ENCODE results near the gene KCTD12.

The KCTD12 gene

GRCh38 chr13:76865109-76865508 is 21.1 kb downstream of the KCTD12 start:
- Histone ChIP-seq H3K27me3 (ENCODE audit: insufficient read depth, low read length) (no peaks in the 10 kb centered on the region), H3K36me3 (ENCODE audit: insufficient read depth, low read length) (no peaks in the 10 kb centered on the region), H2AFZ (ENCODE audit: low read depth, low read length) (no peak overlapping the region), H3K4me1 (ENCODE audit: insufficient read depth, low read length) (no peaks in the 10 kb centered on the region), H3K4me3 (ENCODE audit: low read length) (no peak overlapping the region), H3K9me3 (ENCODE audit: low read length) (no peaks in the 10 kb centered on the region)

- no peak overlapping the region for H3K4me3 ChIP-seq (ENCODE audit: low read length)
- no peak overlapping the region for H2AFZ ChIP-seq (ENCODE audit: low read depth, low read length)
- no peaks in the 10 kb centered on the region for H3K4me1 ChIP-seq (ENCODE audit: insufficient read depth, low read length)
- H3K27me3 ChIP-seq (ENCODE audit: insufficient read depth, low read length), result no peaks in the 10 kb centered on the region
- no peaks in the 10 kb centered on the region for H3K9me3 ChIP-seq (ENCODE audit: low read length)
- H3K36me3 ChIP-seq (ENCODE audit: insufficient read depth, low read length), result no peaks in the 10 kb centered on the region
These were observed 21.9 kb downstream of the KCTD12 start for GRCh38 chr13:76864259-76864658.

DNA sequence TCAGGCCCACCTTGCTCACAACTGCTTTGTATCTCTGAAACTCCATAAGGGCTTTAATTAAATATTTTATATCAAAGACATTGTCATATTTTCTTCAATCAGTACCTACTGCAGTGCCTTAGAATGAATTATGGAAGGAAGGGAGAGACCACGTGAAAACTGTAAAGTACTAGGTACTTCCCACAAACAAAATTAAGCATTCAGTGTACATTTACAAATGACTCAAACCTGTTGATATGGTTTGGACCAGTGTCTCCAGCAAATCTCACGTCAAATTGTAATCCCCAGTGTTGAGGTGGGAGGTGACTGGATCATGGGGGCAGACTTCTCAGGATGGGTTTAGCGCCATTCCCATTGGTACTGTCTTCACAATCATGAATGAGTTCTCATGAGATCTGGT is 23.2 kb downstream of the KCTD12 start:
- H3K4me1 ChIP-seq (ENCODE audit: insufficient read depth, low read length), result no peaks in the 10 kb centered on the region
- H2AFZ ChIP-seq (ENCODE audit: low read depth, low read length), result no peak overlapping the region
- H3K9me3 ChIP-seq (ENCODE audit: low read length), result no peaks in the 10 kb centered on the region
- H3K36me3 ChIP-seq (ENCODE audit: insufficient read depth, low read length), result no peaks in the 10 kb centered on the region
- no peaks in the 10 kb centered on the region for H3K27me3 ChIP-seq (ENCODE audit: insufficient read depth, low read length)
- H3K4me3 ChIP-seq (ENCODE audit: low read length), result no peak overlapping the region

GRCh38 chr13:76861859-76862258 is 24.3 kb downstream of the KCTD12 start:
- no peaks in the 10 kb centered on the region for H3K9me3 ChIP-seq (ENCODE audit: low read length)
- no peak overlapping the region for H3K4me3 ChIP-seq (ENCODE audit: low read length)
- no peak overlapping the region for H2AFZ ChIP-seq (ENCODE audit: low read depth, low read length)
- no peaks in the 10 kb centered on the region for H3K27me3 ChIP-seq (ENCODE audit: insufficient read depth, low read length)
- H3K4me1 ChIP-seq (ENCODE audit: insufficient read depth, low read length), result no peaks in the 10 kb centered on the region
- no peaks in the 10 kb centered on the region for H3K36me3 ChIP-seq (ENCODE audit: insufficient read depth, low read length)

GRCh38 chr13:76860706-76861105 is 25.5 kb downstream of the KCTD12 start:
- Histone ChIP-seq H3K4me3 (ENCODE audit: low read length) (no peak overlapping the region), H3K27me3 (ENCODE audit: insufficient read depth, low read length) (no peaks in the 10 kb centered on the region), H3K4me1 (ENCODE audit: insufficient read depth, low read length) (no peaks in the 10 kb centered on the region), H3K36me3 (ENCODE audit: insufficient read depth, low read length) (no peaks in the 10 kb centered on the region), H3K9me3 (ENCODE audit: low read length) (no peaks in the 10 kb centered on the region), H2AFZ (ENCODE audit: low read depth, low read length) (no peak overlapping the region)

DNA sequence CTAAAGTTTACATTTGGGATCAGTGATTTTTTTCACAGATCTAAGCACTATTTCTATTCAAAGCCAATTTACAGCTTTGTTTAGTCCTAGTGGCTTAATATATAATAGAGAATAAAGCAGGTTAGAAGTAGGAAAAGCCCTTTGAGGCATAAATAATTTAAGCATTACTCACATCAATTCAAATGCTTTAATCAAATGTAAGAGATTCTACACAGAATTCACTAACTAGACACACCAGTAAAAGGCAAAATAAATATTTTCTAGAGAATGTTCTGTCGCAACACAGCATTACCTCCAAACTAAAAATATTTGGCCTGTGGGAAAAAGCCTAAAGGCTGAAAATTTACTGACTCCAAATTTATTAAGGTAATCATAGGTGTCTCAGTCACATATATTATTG is 31.3 kb downstream of the KCTD12 start:
- Histone ChIP-seq H3K4me3 (ENCODE audit: low read length) (no peak overlapping the region), H3K36me3 (ENCODE audit: insufficient read depth, low read length) (no peaks in the 10 kb centered on the region), H2AFZ (ENCODE audit: low read depth, low read length) (no peak overlapping the region), H3K27me3 (ENCODE audit: insufficient read depth, low read length) (no peaks in the 10 kb centered on the region), H3K9me3 (ENCODE audit: low read length) (no peaks in the 10 kb centered on the region), H3K4me1 (ENCODE audit: insufficient read depth, low read length) (peaks cover 6% of the 10 kb centered on the region)

DNA sequence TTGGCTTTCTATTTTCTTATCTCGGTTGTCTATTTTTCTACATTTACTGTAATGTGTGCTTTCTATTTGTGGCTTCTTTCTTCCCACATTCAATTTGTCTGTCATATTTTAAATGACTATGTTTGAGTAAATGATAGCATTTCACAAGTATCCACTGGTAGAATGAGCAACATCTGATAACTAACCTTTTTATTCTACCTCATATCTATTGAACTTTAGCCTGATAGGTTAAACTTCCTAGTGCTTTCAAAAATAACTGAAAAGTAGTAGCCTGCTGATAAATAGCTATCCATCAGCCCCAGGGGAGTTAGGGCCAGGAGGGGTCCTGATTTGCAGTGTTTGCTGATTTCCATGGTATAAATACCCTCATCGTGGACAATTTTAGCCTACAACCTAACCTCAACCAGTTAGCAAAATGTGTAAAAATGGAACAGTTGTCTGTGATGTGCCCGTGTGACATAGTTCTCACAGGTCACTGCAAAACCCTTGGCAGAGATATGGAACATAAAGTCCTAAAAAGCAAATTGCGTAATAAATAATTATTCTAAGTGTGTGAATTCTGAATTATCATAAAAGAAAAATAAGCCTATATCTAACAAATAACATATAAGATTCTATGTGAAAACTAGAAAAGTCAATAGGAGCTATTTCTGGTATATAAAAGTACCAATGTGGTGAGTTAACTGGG is 32.1 kb downstream of the KCTD12 start:
- H3K9me3 ChIP-seq (ENCODE audit: low read length), result no peaks in the 10 kb centered on the region
- H3K27me3 ChIP-seq (ENCODE audit: insufficient read depth, low read length), result no peaks in the 10 kb centered on the region
- H3K4me3 ChIP-seq (ENCODE audit: low read length), result no peak overlapping the region
- no peaks in the 10 kb centered on the region for H3K36me3 ChIP-seq (ENCODE audit: insufficient read depth, low read length)
- H3K4me1 ChIP-seq (ENCODE audit: insufficient read depth, low read length), result peaks cover 6% of the 10 kb centered on the region
- no peak overlapping the region for H2AFZ ChIP-seq (ENCODE audit: low read depth, low read length)

DNA sequence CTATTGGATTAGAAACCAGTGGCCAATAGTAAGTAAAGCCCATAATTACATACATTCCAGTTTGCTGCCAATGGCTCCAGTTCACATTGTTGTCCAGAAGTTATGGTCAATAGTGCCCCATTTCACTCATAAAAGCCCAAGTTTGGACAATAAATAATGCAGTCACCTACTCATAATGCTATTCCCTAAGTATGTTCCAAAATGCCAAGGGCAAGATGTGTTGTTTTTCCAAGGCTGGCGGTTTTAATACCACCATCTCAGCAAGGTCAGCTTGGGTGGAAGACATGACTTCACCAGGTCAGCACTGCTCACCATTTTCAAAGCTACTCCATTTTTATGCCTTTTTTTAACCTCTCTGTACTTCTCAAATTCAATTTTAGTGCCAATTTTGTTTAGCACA is 32.7 kb downstream of the KCTD12 start:
- Histone ChIP-seq H3K4me3 (ENCODE audit: low read length) (no peak overlapping the region), H2AFZ (ENCODE audit: low read depth, low read length) (no peak overlapping the region), H3K27me3 (ENCODE audit: insufficient read depth, low read length) (no peaks in the 10 kb centered on the region)

DNA sequence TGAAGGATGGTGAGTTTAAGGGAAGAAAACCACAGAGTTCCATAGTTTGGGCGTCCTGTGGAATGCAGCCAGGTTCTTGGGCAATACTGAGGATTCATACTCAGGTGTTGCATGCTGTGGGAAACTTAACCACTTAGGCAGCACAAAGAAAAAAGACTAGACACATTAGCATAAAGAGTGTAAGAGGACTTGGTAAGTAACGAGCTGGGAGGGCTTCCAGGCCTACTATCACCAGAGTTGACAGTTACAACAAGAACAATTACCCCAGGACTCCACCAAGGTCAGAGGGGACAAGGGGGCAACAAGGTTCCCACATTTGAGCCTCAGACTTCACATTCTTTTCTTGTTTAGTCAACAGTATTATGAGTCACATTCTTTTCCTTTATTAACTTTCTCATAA is 33.2 kb downstream of the KCTD12 start:
- peaks cover 6% of the 10 kb centered on the region for H3K4me1 ChIP-seq (ENCODE audit: insufficient read depth, low read length)

More for the DNA sequence above, 32.7 kb downstream of the KCTD12 start:
- H3K4me1 ChIP-seq (ENCODE audit: insufficient read depth, low read length), result peaks cover 6% of the 10 kb centered on the region
- H3K36me3 ChIP-seq (ENCODE audit: insufficient read depth, low read length), result no peaks in the 10 kb centered on the region
- H3K9me3 ChIP-seq (ENCODE audit: low read length), result no peaks in the 10 kb centered on the region

GRCh38 chr13:76851961-76852360 is 34.2 kb downstream of the KCTD12 start:
- H3K36me3 ChIP-seq (ENCODE audit: insufficient read depth, low read length), result no peaks in the 10 kb centered on the region
- H3K4me1 ChIP-seq (ENCODE audit: insufficient read depth, low read length), result peaks cover 6% of the 10 kb centered on the region
- no peaks in the 10 kb centered on the region for H3K9me3 ChIP-seq (ENCODE audit: low read length)
- no peaks in the 10 kb centered on the region for H3K27me3 ChIP-seq (ENCODE audit: insufficient read depth, low read length)
- no peak overlapping the region for H3K4me3 ChIP-seq (ENCODE audit: low read length)
- H2AFZ ChIP-seq (ENCODE audit: low read depth, low read length), result no peak overlapping the region

More for the DNA sequence above, 33.2 kb downstream of the KCTD12 start:
- no peaks in the 10 kb centered on the region for H3K36me3 ChIP-seq (ENCODE audit: insufficient read depth, low read length)
- H2AFZ ChIP-seq (ENCODE audit: low read depth, low read length), result no peak overlapping the region
- no peaks in the 10 kb centered on the region for H3K9me3 ChIP-seq (ENCODE audit: low read length)
- no peak overlapping the region for H3K4me3 ChIP-seq (ENCODE audit: low read length)
- no peaks in the 10 kb centered on the region for H3K27me3 ChIP-seq (ENCODE audit: insufficient read depth, low read length)

GRCh38 chr13:76849493-76849892 is 36.7 kb downstream of the KCTD12 start:
- H3K4me3 ChIP-seq (ENCODE audit: low read length), result no peak overlapping the region
- no peak overlapping the region for H2AFZ ChIP-seq (ENCODE audit: low read depth, low read length)
- no peaks in the 10 kb centered on the region for H3K27me3 ChIP-seq (ENCODE audit: insufficient read depth, low read length)
- H3K4me1 ChIP-seq (ENCODE audit: insufficient read depth, low read length), result peaks cover 6% of the 10 kb centered on the region
- H3K9me3 ChIP-seq (ENCODE audit: low read length), result no peaks in the 10 kb centered on the region
- no peaks in the 10 kb centered on the region for H3K36me3 ChIP-seq (ENCODE audit: insufficient read depth, low read length)

DNA sequence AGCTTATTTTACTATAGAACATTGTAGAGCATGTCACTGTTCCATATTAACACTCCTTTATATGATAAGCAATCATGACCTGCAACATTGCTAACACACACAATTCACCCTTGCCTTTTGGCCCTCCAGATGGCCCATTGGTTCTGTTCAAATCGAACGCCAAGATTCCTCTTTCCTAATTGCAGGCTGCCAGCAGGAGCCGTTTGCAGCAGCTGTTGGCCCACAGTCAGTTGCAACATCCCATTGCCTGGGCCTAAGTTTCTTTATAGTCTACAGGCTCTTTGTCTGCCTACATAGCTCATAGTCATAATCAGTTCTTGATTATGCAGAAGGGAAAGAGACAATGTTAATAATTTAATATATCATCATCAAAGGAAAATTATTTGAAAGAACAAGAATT is 37.6 kb downstream of the KCTD12 start:
- Histone ChIP-seq H3K27me3 (ENCODE audit: insufficient read depth, low read length) (no peaks in the 10 kb centered on the region), H3K9me3 (ENCODE audit: low read length) (no peaks in the 10 kb centered on the region), H2AFZ (ENCODE audit: low read depth, low read length) (no peak overlapping the region), H3K36me3 (ENCODE audit: insufficient read depth, low read length) (no peaks in the 10 kb centered on the region), H3K4me3 (ENCODE audit: low read length) (no peak overlapping the region), H3K4me1 (ENCODE audit: insufficient read depth, low read length) (peaks cover 6% of the 10 kb centered on the region)

DNA sequence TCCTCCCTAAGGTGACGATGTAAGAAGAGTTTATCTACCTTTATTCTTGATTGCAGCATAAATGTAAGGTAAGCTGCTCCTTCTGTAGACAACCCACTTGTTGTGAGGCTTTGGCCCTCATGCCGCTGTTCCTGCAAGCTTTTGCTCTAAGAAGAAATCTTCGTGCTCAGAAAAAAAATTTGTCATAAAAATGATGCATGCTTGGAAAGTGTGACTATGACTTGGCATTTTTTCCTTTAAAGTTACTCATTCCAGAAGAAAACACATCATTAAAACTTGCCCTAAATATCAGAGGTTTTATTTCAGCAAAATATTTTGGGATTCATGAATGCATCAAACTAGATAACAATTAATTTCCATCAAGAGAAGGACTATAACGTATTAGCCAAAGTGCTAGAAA is 39.8 kb downstream of the KCTD12 start:
- H3K27me3 ChIP-seq (ENCODE audit: insufficient read depth, low read length), result no peaks in the 10 kb centered on the region
- no peaks in the 10 kb centered on the region for H3K36me3 ChIP-seq (ENCODE audit: insufficient read depth, low read length)
- H3K4me1 ChIP-seq (ENCODE audit: insufficient read depth, low read length), result no peaks in the 10 kb centered on the region
- no peak overlapping the region for H2AFZ ChIP-seq (ENCODE audit: low read depth, low read length)
- no peak overlapping the region for H3K4me3 ChIP-seq (ENCODE audit: low read length)
- no peaks in the 10 kb centered on the region for H3K9me3 ChIP-seq (ENCODE audit: low read length)

- Histone ChIP-seq H2AFZ (ENCODE audit: low read depth, low read length) (no peak overlapping the region), H3K36me3 (ENCODE audit: insufficient read depth, low read length) (no peaks in the 10 kb centered on the region), H3K9me3 (ENCODE audit: low read length) (no peaks in the 10 kb centered on the region), H3K4me3 (ENCODE audit: low read length) (no peak overlapping the region), H3K27me3 (ENCODE audit: insufficient read depth, low read length) (no peaks in the 10 kb centered on the region), H3K4me1 (ENCODE audit: insufficient read depth, low read length) (no peaks in the 10 kb centered on the region)
These were observed 40.3 kb downstream of the KCTD12 start for GRCh38 chr13:76845865-76846264.

All from neuron (in vitro differentiated cells).